OCI-LY1 (cell line): ENCODE data around the gene DOCK2.

ENCODE experiments used
- CTCF ChIP-seq: fragments of 200-600 bp; sonication (generic), shearing (Covaris generic); IDR thresholded peaks from 2 replicates; pipeline ENCODE4 v1.5.1; 2017; ENCODE audit warnings: mild to moderate bottlenecking, antibody characterized with exemption, low read length, moderate library complexity, mixed read lengths
- EZH2 ChIP-seq: fragments of 200-600 bp; sonication (generic), shearing (Covaris generic); IDR thresholded peaks from 2 replicates; pipeline ENCODE4 v1.8.0; 2017; ENCODE audit warnings: borderline replicate concordance, mixed run types, mild to moderate bottlenecking, antibody characterized with exemption, low read length, moderate library complexity, mixed read lengths

- no peak for TF ChIP-seq EZH2
- TF ChIP-seq CTCF, result no peak
Observed at GRCh38 chr5:169864483-169864882, 227.4 kb downstream of the DOCK2 start.
